Stimulated activated CD4-positive, alpha-beta T cell treated with anti-CD3 and anti-CD28 coated beads, Interleukin-2, amount 100 ng/mL, for 4 hours (primary cell): Measurements from ENCODE around the gene SRRM3.
"Not testable (repeated sequence)": the region's sequence is repeated elsewhere in the genome, so short reads cannot be mapped to it uniquely, and the experiment has no call there.

Experiments
- DNase-seq: peaks from one replicate; pipeline ENCODE4 v3.0.0-alpha.2; 2020; ENCODE audit warnings: low read depth

The SRRM3 gene

DNA sequence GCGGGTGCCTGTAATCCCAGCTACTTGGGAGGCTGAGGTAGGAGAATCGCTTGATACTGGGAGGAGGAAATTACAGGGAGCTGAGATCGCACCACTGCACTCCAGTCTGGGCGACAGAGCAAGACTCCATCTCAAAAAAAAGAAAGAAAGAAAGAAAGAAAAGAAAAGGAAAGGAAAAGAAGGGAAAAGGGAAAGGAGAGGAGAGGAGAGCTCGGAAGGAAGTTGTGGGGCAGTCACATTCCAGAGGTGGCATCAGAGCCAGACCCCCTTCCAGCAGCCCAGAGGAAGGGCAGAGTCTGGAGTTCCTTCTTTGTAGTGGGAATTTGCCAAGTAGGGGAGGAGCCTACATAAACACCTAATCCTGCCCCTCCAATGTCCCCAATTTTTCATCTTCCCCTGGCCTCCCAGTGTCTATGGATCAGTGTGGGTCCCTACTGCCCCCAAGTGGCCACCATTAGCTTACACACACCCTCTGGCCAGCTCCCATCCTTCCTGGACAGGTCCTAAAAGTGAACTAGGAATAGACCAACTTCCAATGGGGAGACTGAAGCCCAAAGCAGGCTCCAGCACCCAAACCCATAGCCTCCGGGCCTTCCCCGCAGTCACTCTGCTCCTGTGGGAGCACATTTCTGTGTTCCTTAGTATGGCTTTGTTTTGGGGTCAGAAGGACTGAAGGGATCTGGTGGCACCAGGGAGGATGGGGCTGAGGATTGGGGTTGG, 61.1 kb downstream of the SRRM3 start:
- DNase-seq: no peak

DNA sequence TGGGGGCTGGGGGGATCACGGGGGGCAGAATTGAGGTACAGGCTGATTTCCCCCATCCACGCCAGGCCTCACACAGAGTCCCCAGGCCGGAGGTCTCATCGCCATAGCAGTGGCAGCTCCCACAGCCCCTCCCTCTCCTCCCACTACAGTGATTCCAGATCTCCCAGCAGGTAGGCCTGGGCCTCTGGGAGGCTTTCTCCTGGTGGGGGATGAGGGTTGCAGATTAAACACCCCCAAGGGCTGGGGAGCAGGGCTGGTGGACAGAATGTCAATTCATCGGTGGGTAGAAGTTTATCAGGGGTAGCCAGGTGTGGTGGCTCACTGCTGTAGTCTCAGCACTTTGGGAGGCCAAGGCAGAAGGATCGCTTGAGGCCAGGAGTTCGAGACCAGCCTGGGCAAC, 63.6 kb downstream of the SRRM3 start:
- DNase-seq: no peak

- no peak for DNase-seq
Observed at GRCh38 chr7:76267107-76267893, 65.6 kb downstream of the SRRM3 start.

GRCh38 chr7:76267894-76268183, 66.1 kb downstream of the SRRM3 start:
- no peak for DNase-seq

- no peak for DNase-seq
Observed at GRCh38 chr7:76268376-76268775, 66.7 kb downstream of the SRRM3 start.

GRCh38 chr7:76269895-76270294, 68.2 kb downstream of the SRRM3 start:
- no peak for DNase-seq

DNA sequence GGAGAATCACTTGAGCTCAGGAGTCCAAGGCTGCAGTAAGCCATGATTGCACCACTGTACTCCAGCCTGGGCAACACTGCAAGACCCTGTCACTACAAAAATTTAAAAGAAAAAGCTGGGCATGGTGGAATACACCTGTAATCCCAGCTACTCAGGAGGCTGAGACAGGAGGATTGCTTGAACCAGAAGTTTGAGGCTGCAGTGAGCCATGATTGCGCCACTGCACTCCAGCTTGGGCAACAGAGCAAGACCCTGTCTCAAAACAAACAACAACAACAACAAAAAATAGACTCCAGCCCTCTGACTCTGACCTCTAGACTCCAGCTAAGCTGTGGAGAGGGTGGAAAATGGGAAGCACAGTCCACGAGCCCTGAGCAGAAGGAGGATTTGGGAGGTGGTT, 69.7 kb downstream of the SRRM3 start:
- DNase-seq: not testable (repeated sequence)

DNA sequence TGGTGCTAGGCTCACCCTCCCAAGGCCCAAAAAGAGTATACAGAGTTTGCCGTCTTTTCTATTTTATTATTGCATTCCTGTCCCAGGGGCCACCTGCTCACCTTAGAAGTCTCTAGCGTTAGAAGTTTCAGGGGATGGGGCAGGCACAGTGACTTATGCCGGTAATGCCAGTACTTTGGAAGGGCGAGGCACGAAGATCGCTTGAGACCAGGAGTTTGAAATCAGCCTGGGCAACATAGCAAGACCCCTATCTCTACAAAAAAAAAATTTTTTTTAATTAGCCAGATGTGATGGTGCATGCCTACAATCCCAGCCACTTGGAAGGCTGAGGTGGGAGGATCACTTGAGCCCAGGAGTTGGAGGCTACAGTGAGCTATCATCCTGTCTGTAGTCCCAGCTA, 70.4 kb downstream of the SRRM3 start:
- no peak for DNase-seq

DNA sequence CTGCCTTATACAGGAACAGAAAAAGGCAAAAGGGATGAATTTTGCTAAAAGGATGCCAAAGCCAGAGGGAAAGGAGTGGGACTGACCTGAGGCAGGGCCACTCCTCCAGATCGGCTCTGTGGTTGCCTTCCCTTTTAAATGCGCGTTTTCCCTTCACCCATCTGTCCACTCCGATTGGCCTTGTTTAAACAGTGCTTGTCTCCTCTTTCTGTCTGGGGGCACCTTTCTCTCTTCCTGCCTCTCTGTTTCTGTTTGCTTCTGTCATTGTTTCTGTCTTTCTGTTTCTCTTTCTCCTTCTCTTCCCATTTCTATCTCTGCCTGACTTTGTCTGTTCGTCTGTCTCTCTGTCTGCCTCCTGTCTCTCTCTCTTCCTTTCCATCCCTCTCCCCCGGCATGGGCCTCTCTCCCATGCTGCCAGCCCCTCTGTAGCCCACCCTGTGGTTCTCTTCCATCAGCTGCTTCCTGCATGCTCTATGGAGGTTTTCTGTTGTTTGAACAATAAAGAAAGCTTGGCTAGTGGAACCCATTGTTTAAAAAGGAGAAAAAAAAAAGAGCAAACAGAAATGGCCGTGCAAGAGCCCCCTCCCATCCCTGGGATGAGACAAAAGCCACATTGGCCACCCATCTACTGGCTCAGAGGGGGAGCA, 71.3 kb downstream of the SRRM3 start:
- no peak for DNase-seq

- DNase-seq: no peak
Observed at GRCh38 chr7:76273503-76273902, 71.8 kb downstream of the SRRM3 start.

DNA sequence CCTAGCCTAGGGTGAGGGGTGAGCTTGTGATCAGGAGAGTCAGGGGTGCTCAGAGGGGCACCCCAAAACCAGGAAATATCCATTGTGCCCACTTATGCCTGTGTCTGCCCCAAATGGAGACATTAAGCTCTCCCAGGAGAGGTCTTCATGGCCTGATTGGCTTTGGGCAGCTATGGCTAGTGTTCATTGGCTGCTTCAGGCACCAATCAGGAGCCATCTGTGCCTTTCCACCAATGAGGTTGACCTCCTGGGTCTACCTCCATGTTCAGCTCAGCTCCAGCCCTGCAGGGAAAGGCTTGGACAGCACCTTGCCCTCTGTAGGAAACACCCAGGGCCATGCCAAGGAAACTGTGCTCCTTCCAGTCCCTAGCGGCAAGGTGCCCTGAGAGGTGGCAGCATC, 76.8 kb downstream of the SRRM3 start:
- no peak for DNase-seq

DNA sequence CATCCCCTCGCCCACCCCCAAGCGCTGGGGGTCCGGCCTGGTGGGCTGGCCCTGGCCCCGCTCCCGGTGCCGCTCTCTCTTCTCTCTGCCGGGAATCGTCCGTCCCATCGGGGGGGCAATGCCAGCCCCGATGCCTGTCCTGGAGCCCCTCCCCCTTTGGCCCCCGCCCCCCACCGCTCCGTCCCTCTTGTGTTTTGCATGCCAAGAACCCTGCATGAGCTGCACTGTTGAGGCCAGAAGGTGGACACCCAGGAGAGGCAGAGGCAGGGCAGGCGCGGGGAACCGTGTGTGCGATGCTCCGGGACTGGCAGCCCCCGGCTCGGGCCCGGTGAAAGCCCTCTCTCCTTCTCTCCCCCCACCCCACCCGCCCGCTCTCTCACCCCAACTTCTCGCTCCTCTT, 78.7 kb downstream of the SRRM3 start:
- no peak for DNase-seq

GRCh38 chr7:76281006-76281705, 79.5 kb downstream of the SRRM3 start:
- no peak for DNase-seq

- no peak for DNase-seq
Observed at GRCh38 chr7:76281706-76282343, 80.1 kb downstream of the SRRM3 start.

GRCh38 chr7:76282344-76283253, 80.9 kb downstream of the SRRM3 start:
- no peak for DNase-seq

DNA sequence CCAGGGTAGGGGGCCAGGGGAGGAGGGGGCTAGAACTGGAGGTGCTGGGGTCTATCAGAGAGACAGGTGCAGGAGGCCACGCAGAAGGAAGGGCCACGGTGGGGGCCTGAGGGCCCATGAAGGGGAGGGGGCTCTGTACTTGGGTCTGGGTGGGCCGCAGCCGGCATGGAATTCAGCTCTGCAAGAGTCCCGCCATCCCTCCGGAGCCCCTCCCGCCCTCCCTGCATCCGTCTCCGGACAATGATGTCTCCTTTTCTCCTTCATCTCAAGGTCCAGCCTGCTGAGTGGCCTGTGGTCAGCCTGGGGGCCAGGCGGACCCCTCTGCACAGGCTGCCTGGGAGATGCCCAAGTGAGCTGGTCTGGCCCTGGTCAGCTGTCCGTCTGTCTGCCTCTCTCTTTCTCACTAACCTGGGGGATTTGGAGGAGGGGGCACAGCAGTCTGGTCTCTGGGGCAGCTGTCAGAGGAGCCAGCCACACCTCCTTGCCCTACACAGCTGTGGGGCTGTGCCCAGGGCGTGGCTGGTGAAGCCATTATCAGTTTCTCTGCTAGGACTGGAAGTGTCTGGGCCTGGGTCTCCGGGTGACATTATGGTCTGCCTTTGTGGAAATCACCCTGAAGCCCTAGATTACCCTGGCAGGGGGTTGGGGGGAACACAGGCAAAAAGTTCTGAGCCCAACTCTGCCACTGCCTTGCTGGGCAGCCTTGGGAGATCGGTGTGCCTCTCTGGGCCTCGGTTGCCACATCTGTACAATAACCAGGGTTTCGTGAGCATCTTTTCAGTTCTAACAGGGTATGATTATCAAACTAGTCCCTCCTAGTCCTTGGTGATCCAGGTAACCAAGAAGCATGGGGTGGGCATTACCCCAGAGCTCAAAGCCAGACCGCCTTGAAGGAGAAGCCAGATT, 81.8 kb downstream of the SRRM3 start:
- no peak for DNase-seq

- DNase-seq: no peak
Observed at GRCh38 chr7:76285604-76286374, 84.1 kb downstream of the SRRM3 start.

DNA sequence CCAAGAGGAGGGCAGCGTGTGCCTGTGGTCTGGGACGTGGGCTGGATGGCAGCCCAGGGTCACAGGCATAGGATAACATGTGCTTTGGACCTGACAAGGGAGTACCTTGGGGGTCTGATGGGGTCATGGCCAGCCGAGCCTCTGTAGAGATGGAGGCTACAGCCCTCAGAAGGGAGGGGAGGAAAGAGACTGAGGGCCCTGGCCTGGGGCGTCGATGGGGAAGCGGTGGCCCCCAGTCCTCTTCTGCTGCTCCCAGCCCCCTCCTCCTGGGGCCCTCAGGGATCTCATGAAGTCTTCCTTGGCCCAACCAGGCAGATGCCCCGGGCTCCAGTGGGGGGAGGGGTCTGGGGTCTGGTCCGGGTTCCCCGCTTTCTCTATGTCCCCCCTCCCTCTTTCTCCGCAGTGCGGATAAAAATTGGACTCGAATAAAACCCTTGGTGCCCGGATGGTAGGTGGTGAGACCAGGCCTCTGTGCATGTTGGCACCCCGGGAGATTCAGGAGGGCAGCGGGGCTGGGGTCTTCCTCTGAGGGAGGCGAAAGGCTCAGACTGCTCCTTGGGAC, 85.2 kb downstream of the SRRM3 start:
- DNase-seq: no peak

- DNase-seq: not testable (repeated sequence)
Observed at GRCh38 chr7:76290847-76291350, 89.2 kb downstream of the SRRM3 start.
